Measurements from ENCODE around the gene FARP2. TPM values are rescaled to one million over a fixed set of nuclear protein-coding genes. Genes with fewer than 3 reads are reported as not detected.
A peak's percentile ranks its signal among the peaks of the same experiment; 100 is the strongest.

The FARP2 gene
- total RNA-seq, 4 donors from 2014 or later: 27.6 to 44.0 (median 35.9) TPM

DNA sequence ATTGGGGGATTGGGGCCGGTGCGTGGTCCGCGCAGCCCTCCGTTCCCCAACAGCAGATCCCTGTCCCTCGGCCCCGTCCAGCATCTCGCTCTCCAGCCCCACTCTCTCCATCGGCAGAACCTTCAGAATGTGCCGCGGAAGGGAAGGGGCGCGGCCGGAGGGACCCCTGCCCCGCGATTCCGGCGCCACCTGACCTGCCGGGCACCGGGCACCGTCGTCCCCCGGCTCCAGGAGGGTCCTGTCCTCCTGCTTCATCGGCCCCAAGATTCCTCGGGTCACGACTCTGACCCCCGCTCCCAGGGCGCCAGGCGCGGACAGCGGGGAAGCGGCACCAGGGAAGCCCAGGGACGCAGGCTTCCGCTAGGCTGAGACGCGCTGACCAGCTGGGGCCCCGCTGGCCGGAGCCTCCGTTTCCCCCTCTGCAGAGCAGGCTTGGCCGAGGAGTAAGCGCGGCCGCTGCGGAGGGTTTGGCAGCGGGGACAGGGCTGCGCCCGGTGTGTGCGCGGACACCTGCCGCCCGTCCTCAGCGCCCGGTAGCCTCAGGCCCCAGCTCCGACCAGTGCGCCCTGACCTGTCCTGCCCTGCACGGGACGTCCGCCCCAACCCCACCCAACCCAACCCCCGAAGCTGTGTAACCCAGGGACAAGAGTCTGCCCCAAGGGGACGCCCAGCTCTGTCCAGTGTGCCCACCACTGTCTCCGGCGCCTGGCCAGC, 185.6 kb downstream of the FARP2 start:
- Histone ChIP-seq H3K27ac (peak overlapping the region in 1 of 4 donors; percentile 78), H3K9me3 (peaks cover 0 to 4% (median 0%) of the 10 kb centered on the region in 3 donors), H3K4me1 (peaks cover 0 to 35% (median 10%) of the 10 kb centered on the region in 3 donors), H3K4me3 (peak overlapping the region in 1 of 2 donors; percentile 49), H3K27me3 (peaks cover 58% of the 10 kb centered on the region), H3K36me3 (no peaks in the 10 kb centered on the region)
- TF ChIP-seq, protein P1, sequence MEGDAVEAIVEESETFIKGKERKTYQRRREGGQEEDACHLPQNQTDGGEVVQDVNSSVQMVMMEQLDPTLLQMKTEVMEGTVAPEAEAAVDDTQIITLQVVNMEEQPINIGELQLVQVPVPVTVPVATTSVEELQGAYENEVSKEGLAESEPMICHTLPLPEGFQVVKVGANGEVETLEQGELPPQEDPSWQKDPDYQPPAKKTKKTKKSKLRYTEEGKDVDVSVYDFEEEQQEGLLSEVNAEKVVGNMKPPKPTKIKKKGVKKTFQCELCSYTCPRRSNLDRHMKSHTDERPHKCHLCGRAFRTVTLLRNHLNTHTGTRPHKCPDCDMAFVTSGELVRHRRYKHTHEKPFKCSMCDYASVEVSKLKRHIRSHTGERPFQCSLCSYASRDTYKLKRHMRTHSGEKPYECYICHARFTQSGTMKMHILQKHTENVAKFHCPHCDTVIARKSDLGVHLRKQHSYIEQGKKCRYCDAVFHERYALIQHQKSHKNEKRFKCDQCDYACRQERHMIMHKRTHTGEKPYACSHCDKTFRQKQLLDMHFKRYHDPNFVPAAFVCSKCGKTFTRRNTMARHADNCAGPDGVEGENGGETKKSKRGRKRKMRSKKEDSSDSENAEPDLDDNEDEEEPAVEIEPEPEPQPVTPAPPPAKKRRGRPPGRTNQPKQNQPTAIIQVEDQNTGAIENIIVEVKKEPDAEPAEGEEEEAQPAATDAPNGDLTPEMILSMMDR (IDR thresholded peaks at IDR 0.05): no peak
- TF ChIP-seq POLR2AphosphoS5 (IDR thresholded peaks at IDR 0.05) (no peak), EP300 (IDR thresholded peaks at IDR 0.05) (no peak), POLR2A (IDR thresholded peaks at IDR 0.05) (no peak)
- no CpG with 5 or more reads among the region's 62 CpGs for WGBS, 2 donors (ENCODE audit: low coverage in 1 of 2)
- peak; percentile 22 for ATAC-seq

DNA sequence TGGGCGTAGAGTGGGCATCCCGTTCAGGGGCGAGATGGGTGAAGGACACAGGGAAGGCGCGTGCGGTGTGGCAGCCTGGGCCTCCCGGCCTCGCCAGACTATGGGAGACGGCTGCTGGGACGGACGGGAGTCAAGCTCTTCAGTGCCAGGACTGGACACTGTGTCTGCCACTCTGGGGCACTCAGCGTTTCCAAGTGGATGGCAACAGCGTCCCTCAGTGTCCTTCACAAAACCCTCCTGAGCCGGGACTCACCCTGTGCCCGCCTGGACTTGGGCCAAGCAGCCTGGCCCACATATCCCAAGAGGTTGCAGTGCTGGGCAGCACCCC, 186.2 kb downstream of the FARP2 start:
- H3K27me3 ChIP-seq: peaks cover 60% of the 10 kb centered on the region
- no peak overlapping the region for H3K4me3 ChIP-seq
- H3K4me1 ChIP-seq: peaks cover 0 to 40% (median 10%) of the 10 kb centered on the region in 3 donors
- peak; percentile 16 for ATAC-seq
- WGBS, 2 donors (ENCODE audit: low coverage in 1 of 2): 71 to 77% methylated on average over 4 to 12 of the region's 15 CpGs
- no peak for TF ChIP-seq EP300 (IDR thresholded peaks at IDR 0.05)
- TF ChIP-seq POLR2AphosphoS5 (IDR thresholded peaks at IDR 0.05): no peak
- no peak for TF ChIP-seq POLR2A (IDR thresholded peaks at IDR 0.05)
- TF ChIP-seq, protein P1 (IDR thresholded peaks at IDR 0.05): no peak
- peaks cover 0 to 4% (median 0%) of the 10 kb centered on the region in 3 donors for H3K9me3 ChIP-seq
- H3K36me3 ChIP-seq: no peaks in the 10 kb centered on the region
- no peak overlapping the region for H3K27ac ChIP-seq

Small RNA genes lying within 50 kb of the gene (small RNA-seq; reads per million reads assigned to genes)
- gene MIR3133: 0 reads per million in 4 donors

Other genes starting within 250 kb of the FARP2 start
- gene PASK, start 206.8 kb upstream of the FARP2 start, total RNA-seq: 1 to 10 TPM; 1.6 to 6.5 (median 4.4) TPM
- gene PPP1R7, start 205.8 kb upstream of the FARP2 start, total RNA-seq: 10 to 100 TPM; 62.3 to 90.7 (median 73.3) TPM
- gene ANO7, start 167.6 kb upstream of the FARP2 start, total RNA-seq: under 1 TPM; 0.16 to 0.81 (median 0.53) TPM
- 100 to 1,000 TPM; 279 to 367 (median 295) TPM for gene HDLBP, start 40.6 kb upstream of the FARP2 start, total RNA-seq
- 100 to 1,000 TPM; 317 to 360 (median 330) TPM for gene SEPTIN2, start 40.4 kb upstream of the FARP2 start, total RNA-seq
- 100 to 1,000 TPM; 125 to 234 (median 174) TPM for gene STK25, start 152.3 kb downstream of the FARP2 start, total RNA-seq
- gene BOK, start 202.5 kb downstream of the FARP2 start, total RNA-seq: 100 to 1,000 TPM in 1 of 4 donors, 10 to 100 TPM in 3; 46.0 to 128 (median 66.3) TPM